Endothelial cell of umbilical vein (primary cell): ENCODE measurements around the gene ABL1. TPM values are rescaled to one million over a fixed set of nuclear protein-coding genes. Genes with fewer than 3 reads are reported as not detected.

Source experiments
- BruUV-seq: library from RNA; stranded (reverse); fragments of 400-500 nt; replicated peaks from 2 replicates; lab custom pipeline; 2021; lab: Mats Ljungman, UMichigan
- CTCF ChIA-PET: fragments of 300-600, 350-600 bp; sonication (Branson Sonifier 250); formaldehyde crosslinking; loops from one replicate; lab custom pipeline; 2021; ENCODE audit warnings: antibody characterized with exemption, inconsistent platforms; lab: Charles Lee
- POLR2A ChIA-PET: fragments of 300-600, 350-600 bp; sonication (Branson Sonifier 250); formaldehyde crosslinking; loops from one replicate; lab custom pipeline; 2021; ENCODE audit warnings: antibody characterized with exemption, inconsistent platforms; lab: Charles Lee
- DNase-seq: peaks from one replicate; pipeline ENCODE4 v3.0.0-alpha.2; 2011; ENCODE audit warnings: low read depth, low spot score
- FAIRE-seq: peaks from 2 replicates; lab custom pipeline; 2011; peaks lifted over from hg19 to GRCh38; lab: Jason Lieb, UNC
- H2AFZ ChIP-seq: 2 replicates; pipeline ENCODE4 v1.6.0; 2012; ENCODE audit warnings: low read depth, low read length, control low read depth, inconsistent platforms
- H3K27ac ChIP-seq: 2 replicates; pipeline ENCODE4 v1.5.1; 2011; ENCODE audit warnings: low read depth, mild to moderate bottlenecking, control low read depth, low read length, moderate library complexity; ENCODE audit not compliant: insufficient read depth
- H3K27me3 ChIP-seq, 2 experiments: 2 replicates each; pipeline versions ENCODE4 v1.6.0 to v1.6.1; 2011; ENCODE audit warnings: low read length in 2 of 2, mixed read lengths in 1 of 2; ENCODE audit not compliant: control insufficient read depth in 2 of 2, insufficient read depth in 2 of 2
- H3K36me3 ChIP-seq, 2 experiments: 2 replicates in 1 of 2; 3 replicates in 1 of 2; pipeline ENCODE4 v1.5.1; 2011; ENCODE audit warnings: low read length in 2 of 2, mild to moderate bottlenecking in 1 of 2, moderate library complexity in 1 of 2; ENCODE audit not compliant: control insufficient read depth in 2 of 2, insufficient read depth in 2 of 2; ENCODE audit errors: extremely low read depth in 1 of 2
- H3K4me1 ChIP-seq: 3 replicates; pipeline ENCODE4 v1.5.1; 2011; ENCODE audit warnings: mild to moderate bottlenecking, low read length; ENCODE audit not compliant: control insufficient read depth, insufficient read depth; ENCODE audit errors: extremely low read depth
- H3K4me2 ChIP-seq: 2 replicates; pipeline ENCODE4 v1.6.1; 2011; ENCODE audit warnings: low read length, control low read depth, mixed read lengths; ENCODE audit not compliant: insufficient read depth
- H3K4me3 ChIP-seq, 3 experiments: fragments of 200-600 bp in 1 of 3; sonication (generic), shearing (Covaris generic) in 1 of 3; replicated peaks in 1 of 3; 2 replicates each; pipeline ENCODE4 v1.5.1; 2011 to 2016; ENCODE audit warnings: control low read depth in 3 of 3, low read length in 3 of 3, mild to moderate bottlenecking in 2 of 3, inconsistent platforms in 1 of 3, low read depth in 1 of 3, moderate library complexity in 1 of 3; ENCODE audit not compliant: insufficient read depth in 1 of 3
- H3K79me2 ChIP-seq: 2 replicates; pipeline ENCODE4 v1.6.0; 2012; ENCODE audit warnings: low read length, inconsistent platforms; ENCODE audit not compliant: control insufficient read depth, insufficient read depth
- H3K9ac ChIP-seq: replicated peaks from 2 replicates; pipeline ENCODE3; 2011; ENCODE audit warnings: low read length, control low read depth; ENCODE audit not compliant: insufficient read depth; ENCODE audit errors: extremely low read depth
- H3K9me1 ChIP-seq: replicated peaks from 3 replicates; pipeline ENCODE4 v1.6.0; 2011; ENCODE audit warnings: mild to moderate bottlenecking, low read length; ENCODE audit not compliant: control insufficient read depth, insufficient read depth; ENCODE audit errors: extremely low read depth
- H3K9me3 ChIP-seq: replicated peaks from 2 replicates; pipeline ENCODE4 v1.5.1; 2012; ENCODE audit warnings: low read length, inconsistent platforms; ENCODE audit not compliant: control insufficient read depth, insufficient read depth
- H4K20me1 ChIP-seq: replicated peaks from 2 replicates; pipeline ENCODE3; 2011; ENCODE audit warnings: mild to moderate bottlenecking, low read length; ENCODE audit not compliant: control insufficient read depth, insufficient read depth; ENCODE audit errors: extremely low read depth
- CTCF ChIP-seq, 2 donors: IDR thresholded peaks; 1 replicate in 1 of 2; 2 replicates in 1 of 2; pipeline ENCODE4 v1.5.1; 2011; ENCODE audit warnings: low read length in 2 of 2, mild to moderate bottlenecking in 2 of 2, moderate library complexity in 2 of 2, control low read depth in 1 of 2, inconsistent platforms in 1 of 2, low read depth in 1 of 2; ENCODE audit not compliant: insufficient read depth in 1 of 2; ENCODE audit errors: extremely low read depth in 1 of 2
- EZH2 ChIP-seq: IDR thresholded peaks from 2 replicates; pipeline ENCODE4 v1.6.1; 2012; ENCODE audit warnings: borderline replicate concordance, low read depth, mild to moderate bottlenecking, moderate library complexity, low read length, inconsistent platforms; ENCODE audit not compliant: severe bottlenecking
- FOS ChIP-seq: IDR thresholded peaks from 2 replicates; pipeline ENCODE4 v1.6.1; 2011; ENCODE audit warnings: mild to moderate bottlenecking, low read length, moderate library complexity, borderline replicate concordance; ENCODE audit not compliant: insufficient read depth
- GATA2 ChIP-seq: IDR thresholded peaks from 2 replicates; pipeline ENCODE4 v1.7.0; 2011; ENCODE audit warnings: low read depth, mild to moderate bottlenecking, moderate library complexity, mixed read lengths, low read length; ENCODE audit not compliant: insufficient read length, insufficient read depth
- JUN ChIP-seq: IDR thresholded peaks from 2 replicates; pipeline ENCODE4 v1.6.1; 2011; ENCODE audit warnings: borderline replicate concordance, low read depth; ENCODE audit not compliant: insufficient read length, insufficient read depth
- MYC ChIP-seq: IDR thresholded peaks from one replicate; pipeline ENCODE4 v1.6.1; 2011; ENCODE audit warnings: mild to moderate bottlenecking, low read depth, low read length
- POLR2A ChIP-seq: IDR thresholded peaks from 2 replicates; pipeline ENCODE4 v1.6.1; 2012; ENCODE audit warnings: low read depth, mild to moderate bottlenecking, control low read depth, low read length
- POLR2AphosphoS5 ChIP-seq: IDR thresholded peaks from 2 replicates; pipeline ENCODE4 v1.6.1; 2012; ENCODE audit warnings: low read depth, mild to moderate bottlenecking, control low read depth, low read length, moderate library complexity; ENCODE audit not compliant: insufficient read depth
- dilution Hi-C: fragments of 300-500 bp; cut with MboI; formaldehyde crosslinking; loops from one replicate; pipeline ENCODE4 v1.15.0; 2019; ENCODE audit warnings: low sequenced_read_pairs; ENCODE audit not compliant: extremely low pct_ligation_motif_present
- intact Hi-C: fragments of 100-400 bp; cut with micrococcal nuclease; formaldehyde crosslinking; loops from one replicate; pipeline ENCODE4 v1.10.0; 2022
- polyA plus RNA-seq, 4 experiments: library from polyadenylated mRNA; depleted of rRNA in 3 of 4; stranded (reverse) in 3 of 4; unstranded in 1 of 4; fragments of >200 nt; gene quantifications; 2 replicates each; pipeline versions ENCODE4 v1.2.1 to v1.2.3, GENCODE V29; 2011 to 2012; ENCODE audit warnings: missing spikeins in 1 of 4
- total RNA-seq: library from RNA; stranded (reverse); gene quantifications from 2 replicates; pipeline ENCODE4 v1.2.3, GENCODE V29; 2021
- TF ChIP-seq, protein P1 (sequence below): IDR thresholded peaks from 2 replicates; pipeline ENCODE4 v1.6.1; 2011; ENCODE audit not compliant: insufficient read depth, insufficient read length

The ABL1 gene
- total and polyA plus RNA-seq, 2 donors (not counting 3 experiments of a cell fraction or from before 2014, with no cell fraction given): 32.1 to 87.1 TPM

- Histone ChIP-seq H3K9me1 (no peaks in the 10 kb centered on the region), H3K27me3 (peaks cover 0 to 6% of the 10 kb centered on the region in 2 experiments), H3K4me1 (peaks cover 1% of the 10 kb centered on the region), H3K9ac (no peak overlapping the region), H3K4me3 (no peak overlapping the region), H3K27ac (no peak overlapping the region), H3K79me2 (no peaks in the 10 kb centered on the region), H3K9me3 (no peaks in the 10 kb centered on the region), H3K36me3 (no peaks in the 10 kb centered on the region), H4K20me1 (no peaks in the 10 kb centered on the region), H2AFZ (no peak overlapping the region), H3K4me2 (no peak overlapping the region)
- no peak for DNase-seq
- dilution Hi-C loops: no loop called here
- no peak for TF ChIP-seq CTCF (IDR thresholded peaks at IDR 0.05; ENCODE audit: extremely low read depth in 1 of 2, insufficient read depth in 1 of 2, low read depth in 1 of 2, low read length in 2 of 2)
- TF ChIP-seq POLR2A: no peak
- TF ChIP-seq JUN: no peak
- TF ChIP-seq GATA2: no peak
- TF ChIP-seq POLR2AphosphoS5: no peak
- no peak for TF ChIP-seq FOS
- TF ChIP-seq, protein P1, sequence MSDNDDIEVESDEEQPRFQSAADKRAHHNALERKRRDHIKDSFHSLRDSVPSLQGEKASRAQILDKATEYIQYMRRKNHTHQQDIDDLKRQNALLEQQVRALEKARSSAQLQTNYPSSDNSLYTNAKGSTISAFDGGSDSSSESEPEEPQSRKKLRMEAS: no peak
- no peak for TF ChIP-seq MYC
- no peak for TF ChIP-seq EZH2
- ChIA-PET CTCF (interaction anchor here (1.0 to 1.7 kb wide), 5 partner anchors 53 to 222 kb away, joined by 3 to 5 read pairs (median 4); no protein-coding TSS in a partner anchor), POLR2A (no interaction called here)
- no TSS peak for BruUV-seq
- no peak for FAIRE-seq
- intact Hi-C loops: no loop called here
Observed at GRCh38 chr9:130922893-130923610, 88.0 kb downstream of the ABL1 start.
